Activated effector memory CD4-positive, alpha-beta T cell treated with anti-CD3 and anti-CD28 coated beads, Interleukin-2, amount 50 U/mL, for 16 hours (primary cell): ENCODE results near the gene TMEM229B.
A peak's percentile ranks its signal among the peaks of the same experiment; 100 is the strongest.

Experiments
- DNase-seq: peaks from one replicate; pipeline ENCODE4 v3.0.0-alpha.2; 2020

Gene TMEM229B

DNA sequence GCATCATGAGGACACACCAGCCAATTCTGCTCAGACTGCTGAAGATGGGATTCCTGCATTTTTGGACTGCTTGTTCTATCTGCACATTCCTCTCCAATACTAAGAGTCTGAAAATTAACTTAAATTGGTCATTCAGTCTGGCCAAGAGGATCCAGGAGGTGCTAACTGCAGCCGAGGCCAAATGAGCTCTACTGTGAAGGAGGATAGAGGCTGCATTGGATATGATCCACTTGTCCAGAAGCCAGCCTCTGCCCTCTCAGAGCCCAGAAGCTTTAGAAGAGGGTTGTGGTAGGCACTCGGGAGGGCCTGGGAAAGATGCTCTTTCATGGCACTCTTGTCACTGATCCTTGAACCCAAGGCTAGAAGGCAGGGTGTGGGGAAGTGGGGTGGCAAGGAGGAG is 39.4 kb downstream of the TMEM229B start:
- no peak for DNase-seq

GRCh38 chr14:67447033-67447381 is 41.5 kb downstream of the TMEM229B start:
- no peak for DNase-seq

DNA sequence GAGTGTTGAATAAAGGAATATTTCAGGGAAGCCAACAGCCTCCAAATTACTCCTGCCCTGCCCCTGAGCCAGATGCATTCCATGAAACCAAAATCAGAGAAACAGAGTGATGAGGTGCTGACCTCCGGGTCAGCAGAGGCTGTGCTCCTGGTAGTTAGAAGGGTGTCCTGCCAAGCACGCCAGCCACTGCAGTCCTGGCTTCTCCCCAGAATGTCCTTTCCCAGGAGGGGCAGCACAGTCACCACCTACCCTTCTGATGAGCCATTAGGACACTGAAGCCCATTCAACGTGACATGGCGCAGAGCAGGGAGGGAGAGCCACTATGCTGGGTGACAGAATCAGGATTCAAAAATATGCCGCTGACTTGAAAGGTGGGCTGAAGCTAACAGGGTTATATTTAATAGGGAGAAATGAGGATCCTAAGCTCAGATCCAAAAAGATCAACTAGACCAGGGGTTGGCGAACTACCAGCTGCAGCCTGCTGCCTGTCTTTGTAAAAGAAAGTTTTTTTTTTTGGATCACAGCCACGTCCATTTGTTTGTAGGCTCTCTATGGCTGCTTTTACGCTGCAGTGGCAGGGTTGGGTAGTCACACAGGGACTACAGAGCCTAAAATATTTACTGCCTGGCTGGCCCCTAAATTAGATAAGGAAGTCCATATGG is 42.0 kb downstream of the TMEM229B start:
- DNase-seq, result no peak

DNA sequence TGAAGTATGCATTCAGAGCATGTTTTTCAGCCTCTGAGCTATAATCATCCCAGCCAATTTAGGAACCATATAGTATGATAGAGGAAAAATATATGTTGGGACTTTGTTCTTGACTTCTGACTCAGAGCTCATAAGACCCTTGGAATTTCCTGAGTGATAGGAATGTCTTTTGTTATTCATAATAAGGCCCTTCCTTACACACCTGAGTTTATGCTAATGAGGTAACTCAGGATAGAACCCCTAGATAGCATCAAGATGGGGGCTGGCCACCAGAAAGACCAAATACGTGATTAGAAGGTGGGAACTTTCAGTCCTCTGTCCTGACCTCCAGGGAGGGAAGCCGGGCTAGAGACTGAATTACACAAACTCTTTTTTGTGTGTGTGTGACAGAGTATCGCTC is 44.1 kb downstream of the TMEM229B start:
- no peak for DNase-seq

GRCh38 chr14:67442139-67442906 is 46.2 kb downstream of the TMEM229B start:
- DNase-seq, result no peak

DNA sequence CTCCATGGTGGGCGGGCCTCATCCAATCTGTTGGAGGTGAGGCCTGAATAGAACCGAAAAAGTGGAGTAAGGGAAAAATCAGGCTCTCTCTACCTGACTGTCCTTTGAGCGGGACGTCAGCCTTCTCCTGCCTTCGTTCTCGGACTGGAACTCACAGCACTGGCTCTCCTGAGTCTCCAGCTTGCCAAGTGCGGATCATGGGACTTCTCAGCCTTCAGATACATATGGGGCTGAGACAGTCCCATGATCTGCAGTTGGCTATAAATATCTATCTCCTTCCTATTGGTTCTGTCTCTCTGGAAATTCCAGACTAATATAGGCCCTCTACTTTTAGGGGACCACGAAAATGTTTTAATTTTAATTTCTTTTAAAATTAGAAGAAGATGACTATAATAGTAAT is 46.8 kb downstream of the TMEM229B start:
- no peak for DNase-seq

GRCh38 chr14:67441256-67441655 is 47.3 kb downstream of the TMEM229B start:
- no peak for DNase-seq

DNA sequence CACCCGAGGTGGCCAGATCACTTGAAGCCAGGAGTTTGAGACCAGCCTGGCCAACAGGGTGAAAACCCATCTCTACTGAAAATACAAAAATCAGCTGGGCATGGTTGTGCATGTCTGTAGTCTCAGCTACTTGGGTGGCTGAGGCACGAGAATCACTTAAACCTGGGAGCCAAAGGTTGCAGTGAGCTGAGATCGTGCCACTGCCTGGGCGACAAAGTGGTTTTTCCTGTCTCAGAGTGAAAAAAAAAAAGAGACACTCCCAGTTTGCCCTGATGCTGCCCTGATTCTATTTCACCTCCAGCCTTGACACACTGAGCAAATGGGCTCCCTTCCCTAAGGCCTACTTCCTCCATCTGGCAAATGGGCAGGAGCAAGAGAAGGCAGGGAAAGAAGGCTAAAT is 48.0 kb downstream of the TMEM229B start:
- DNase-seq, result no peak

GRCh38 chr14:67438969-67439368 is 49.6 kb downstream of the TMEM229B start:
- no peak for DNase-seq

DNA sequence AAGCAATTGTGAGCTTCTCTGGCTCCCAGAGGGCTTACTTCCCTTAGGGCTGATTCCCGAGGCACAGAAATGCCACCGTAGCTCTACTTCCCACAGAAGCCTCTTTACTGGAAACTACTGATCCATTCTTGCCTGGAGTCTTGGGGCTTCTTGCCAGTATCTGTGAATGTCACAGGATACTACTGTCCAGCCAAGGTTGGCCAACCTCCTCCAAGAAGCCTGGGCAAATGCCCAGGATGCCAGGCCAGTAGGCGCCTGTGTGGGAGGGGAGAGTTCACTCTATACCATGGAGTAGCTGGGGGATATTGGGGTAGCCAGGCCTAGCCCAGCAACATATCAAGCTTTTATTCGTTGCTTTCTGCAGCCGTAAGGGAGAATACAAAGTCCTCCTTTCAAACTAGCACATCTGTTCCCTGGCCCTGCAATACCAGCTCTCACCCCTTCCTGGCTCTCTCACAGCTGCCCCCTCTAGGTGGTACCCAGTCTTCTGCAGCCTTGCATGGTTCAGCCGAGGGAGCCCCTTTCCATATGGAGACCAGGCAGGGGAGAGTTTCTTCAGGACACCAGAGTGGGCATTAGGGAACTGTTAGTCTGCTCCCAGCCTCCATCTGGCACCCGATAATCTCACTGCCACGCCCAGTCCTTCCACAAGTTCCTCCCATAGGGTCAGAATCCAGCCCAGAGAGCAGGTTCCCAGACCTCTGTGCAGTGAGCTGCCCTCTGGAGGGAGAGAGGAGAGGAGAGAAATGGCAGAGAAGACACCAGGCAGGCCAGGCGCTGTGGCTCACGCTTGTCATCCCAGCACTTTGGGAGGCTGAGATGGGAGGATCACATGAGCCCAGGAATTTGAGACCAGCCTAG is 52.3 kb downstream of the TMEM229B start:
- no peak for DNase-seq

DNA sequence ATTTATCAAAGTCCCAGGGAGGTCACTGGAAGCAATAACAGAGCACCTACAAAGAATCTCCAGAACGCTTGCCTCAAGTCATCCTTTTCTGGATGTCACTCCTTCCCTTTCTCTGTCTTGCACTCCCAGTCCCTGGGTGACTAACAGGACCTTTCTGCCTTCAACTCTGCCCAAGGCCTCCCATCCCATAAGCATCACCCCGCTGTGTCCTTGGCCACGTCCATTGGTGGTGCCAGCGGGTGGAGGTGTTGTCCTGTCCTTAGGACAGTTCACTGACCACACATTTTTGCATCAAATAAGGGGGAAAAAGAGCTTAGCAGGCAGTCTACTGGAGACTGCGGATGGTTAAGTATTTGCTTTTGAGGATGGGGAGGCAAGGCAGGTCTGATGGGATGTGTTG is 52.9 kb downstream of the TMEM229B start:
- DNase-seq, result no peak

DNA sequence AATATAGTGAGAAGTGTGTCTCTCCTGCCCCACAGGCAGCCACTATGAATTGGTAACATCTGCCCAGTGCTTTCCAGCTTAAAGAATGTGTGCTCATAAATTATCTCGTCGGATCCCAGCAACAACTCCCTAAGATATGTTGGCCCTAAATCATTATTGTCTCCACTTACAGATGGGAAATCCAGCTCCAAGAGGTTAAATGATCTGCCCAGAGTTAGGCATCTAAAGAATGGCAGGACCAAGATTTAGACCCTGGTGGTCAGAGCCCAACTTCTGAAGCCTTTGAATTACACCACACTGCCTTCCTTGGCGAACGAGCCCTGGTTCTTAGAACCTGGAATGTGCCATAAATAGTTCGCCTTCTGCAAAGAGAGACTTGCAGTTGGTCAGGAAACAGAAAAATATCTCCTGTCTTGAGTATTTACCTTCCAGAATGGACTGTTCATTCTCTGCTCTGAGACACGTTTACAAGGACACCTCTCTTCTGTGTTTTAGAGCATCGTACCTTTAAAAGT is 56.4 kb downstream of the TMEM229B start:
- DNase-seq, result no peak

- no peak for DNase-seq
These were observed 58.9 kb downstream of the TMEM229B start for GRCh38 chr14:67429510-67430205.

GRCh38 chr14:67428501-67429031 is 60.0 kb downstream of the TMEM229B start:
- no peak for DNase-seq

DNA sequence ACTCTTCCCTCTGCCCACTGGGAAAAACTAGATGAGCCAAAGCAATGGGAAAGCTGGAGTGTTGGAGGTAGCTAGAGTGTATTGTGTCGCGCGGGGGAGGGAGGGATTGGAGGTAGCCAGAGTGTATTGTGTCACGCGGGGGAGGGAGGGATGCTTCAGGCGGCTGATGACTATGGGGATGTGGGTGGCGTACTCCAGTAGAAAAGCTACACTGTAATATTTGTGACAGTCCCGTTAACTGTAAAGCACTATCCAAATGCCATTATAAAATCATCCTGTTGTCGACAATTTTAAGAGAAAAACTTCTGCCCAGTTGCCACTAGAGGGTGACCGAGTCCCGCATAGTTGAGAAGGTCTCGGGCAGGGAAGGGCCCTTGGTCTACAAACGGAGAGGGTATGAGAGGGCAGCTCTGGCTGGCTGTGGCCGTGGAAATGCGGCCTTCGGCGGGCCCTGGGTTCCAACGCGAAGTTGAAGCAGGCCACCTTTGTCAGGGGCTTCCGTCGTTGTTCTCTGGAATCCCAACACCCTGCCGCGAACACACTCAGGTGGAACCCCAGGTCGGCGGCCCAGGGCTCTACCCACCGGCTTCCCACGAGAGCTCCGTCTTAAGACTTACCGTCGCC is 61.4 kb downstream of the TMEM229B start:
- DNase-seq, result peak; percentile 87

GRCh38 chr14:67426161-67426560 is 62.4 kb downstream of the TMEM229B start:
- no peak for DNase-seq

GRCh38 chr14:67425608-67426007 is 62.9 kb downstream of the TMEM229B start:
- DNase-seq, result no peak

GRCh38 chr14:67424539-67424938 is 64.0 kb downstream of the TMEM229B start:
- no peak for DNase-seq

DNA sequence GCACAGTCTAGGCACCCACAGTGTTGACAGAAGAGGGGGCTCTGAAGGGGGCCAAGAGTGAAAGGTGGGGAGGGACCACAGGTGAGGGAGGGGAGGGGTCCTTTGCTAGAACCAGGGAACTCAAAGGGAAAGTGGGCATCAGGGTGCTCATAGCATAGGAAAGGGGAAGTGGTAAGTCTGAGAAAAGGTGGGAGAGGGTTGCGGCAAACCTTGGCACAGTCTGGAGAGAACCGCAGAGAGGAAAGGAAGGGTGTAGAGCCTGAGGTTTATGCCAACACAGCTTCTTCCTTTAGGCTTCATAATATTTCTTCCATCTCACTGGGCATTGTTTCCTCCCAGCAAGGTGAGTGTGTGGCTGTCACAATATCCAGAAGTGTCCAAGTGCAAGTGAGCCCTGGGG is 65.1 kb downstream of the TMEM229B start:
- DNase-seq, result no peak

DNA sequence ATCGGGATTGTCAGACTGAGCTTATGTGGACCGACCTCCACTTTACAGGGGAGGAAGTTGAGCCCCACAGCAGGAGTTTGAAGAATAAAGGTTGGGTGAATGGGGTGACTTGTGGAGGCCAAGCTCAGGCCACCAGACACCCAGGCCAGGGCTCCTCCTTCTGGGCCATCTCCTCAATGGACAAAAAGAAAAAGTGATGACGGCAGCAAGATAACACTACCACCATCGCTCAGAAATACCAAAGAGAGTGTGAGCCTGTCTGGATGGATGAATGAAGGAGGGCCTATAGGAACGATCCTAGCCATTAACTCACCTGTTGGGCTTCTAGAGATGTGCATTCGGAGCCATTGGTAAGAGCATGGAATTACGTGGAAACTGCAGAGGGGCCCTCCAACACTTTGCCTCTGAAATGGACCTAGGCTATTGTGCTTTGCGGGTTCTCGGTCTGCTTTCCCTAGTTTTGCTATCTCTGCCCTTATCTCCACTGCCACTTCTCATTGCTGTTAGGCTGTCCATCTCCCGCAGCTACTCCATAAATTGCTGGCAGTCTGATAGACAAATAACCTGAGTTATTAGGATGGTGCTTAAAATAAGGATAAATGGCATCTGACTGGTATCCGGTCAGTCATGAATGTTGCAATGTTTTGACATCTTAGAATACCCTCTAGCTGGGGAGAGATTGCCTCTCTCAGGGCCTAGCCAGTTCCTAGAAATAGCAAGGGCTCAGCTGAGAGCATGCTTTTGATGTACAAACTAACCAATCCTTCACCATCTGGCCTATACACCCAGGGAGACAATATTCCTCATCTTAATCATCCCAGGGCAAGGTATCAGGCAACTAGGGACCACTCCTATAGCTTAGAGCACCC is 66.9 kb downstream of the TMEM229B start:
- DNase-seq, result no peak
